ENCODE data around the gene PSME1.

DNA sequence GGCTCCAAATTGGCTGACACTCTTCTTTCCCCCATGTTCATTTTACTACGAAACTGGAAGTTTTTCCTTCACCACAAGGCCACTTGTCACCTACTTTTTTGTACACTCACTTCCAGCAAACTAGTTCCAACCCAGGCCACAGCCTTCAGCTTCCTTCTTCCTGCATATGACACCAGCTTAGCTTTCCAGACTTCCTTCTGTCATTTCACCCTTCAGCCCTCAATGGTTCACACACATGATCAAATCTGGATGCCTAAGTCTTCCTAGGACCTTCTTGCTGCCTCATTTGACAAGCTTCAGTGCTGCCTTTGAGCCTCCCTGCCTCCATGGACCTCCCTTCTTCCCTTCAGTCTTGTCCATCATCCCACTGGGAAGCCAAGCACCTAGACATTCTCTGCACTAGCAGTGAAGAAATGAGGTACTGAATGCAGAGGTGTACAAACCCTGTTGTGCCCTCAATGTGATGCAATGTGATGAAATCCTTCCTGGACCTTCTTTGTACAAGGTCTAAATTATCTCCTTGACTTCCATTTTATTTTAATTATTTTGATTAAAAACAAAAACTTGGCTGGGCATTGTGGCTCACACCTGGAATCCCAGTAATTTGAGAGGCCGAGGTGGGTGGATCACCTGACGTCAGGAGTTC is 31.6 kb downstream of the PSME1 start:
- TF ChIP-seq, protein P1, sequence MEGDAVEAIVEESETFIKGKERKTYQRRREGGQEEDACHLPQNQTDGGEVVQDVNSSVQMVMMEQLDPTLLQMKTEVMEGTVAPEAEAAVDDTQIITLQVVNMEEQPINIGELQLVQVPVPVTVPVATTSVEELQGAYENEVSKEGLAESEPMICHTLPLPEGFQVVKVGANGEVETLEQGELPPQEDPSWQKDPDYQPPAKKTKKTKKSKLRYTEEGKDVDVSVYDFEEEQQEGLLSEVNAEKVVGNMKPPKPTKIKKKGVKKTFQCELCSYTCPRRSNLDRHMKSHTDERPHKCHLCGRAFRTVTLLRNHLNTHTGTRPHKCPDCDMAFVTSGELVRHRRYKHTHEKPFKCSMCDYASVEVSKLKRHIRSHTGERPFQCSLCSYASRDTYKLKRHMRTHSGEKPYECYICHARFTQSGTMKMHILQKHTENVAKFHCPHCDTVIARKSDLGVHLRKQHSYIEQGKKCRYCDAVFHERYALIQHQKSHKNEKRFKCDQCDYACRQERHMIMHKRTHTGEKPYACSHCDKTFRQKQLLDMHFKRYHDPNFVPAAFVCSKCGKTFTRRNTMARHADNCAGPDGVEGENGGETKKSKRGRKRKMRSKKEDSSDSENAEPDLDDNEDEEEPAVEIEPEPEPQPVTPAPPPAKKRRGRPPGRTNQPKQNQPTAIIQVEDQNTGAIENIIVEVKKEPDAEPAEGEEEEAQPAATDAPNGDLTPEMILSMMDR (conservative IDR thresholded peaks at IDR 0.05; ENCODE audit: low read depth, low read length): no peak
- TF ChIP-seq POLR2A (IDR thresholded peaks at IDR 0.05; ENCODE audit: low read depth, low read length) (no peak), RAD21 (IDR thresholded peaks at IDR 0.05; ENCODE audit: low read length) (no peak), RFX5 (IDR thresholded peaks at IDR 0.05; ENCODE audit: low read depth, low read length) (no peak), CHD1 (IDR thresholded peaks at IDR 0.05; ENCODE audit: low read depth, low read length) (no peak)

All from IMR-90 (cell line).